A549 (cell line): ENCODE data around the gene KPNA3. TPM values are rescaled to one million over a fixed set of nuclear protein-coding genes. Genes with fewer than 3 reads are reported as not detected.

Experiments
- ATAC-seq, 2 experiments: fragments of 200-7000 bp in 1 of 2; fragments of >200 bp in 1 of 2; cut with Nextera tagmentation in 1 of 2; cut with Tn5 transposase in 1 of 2; 3 replicates each; pipeline versions ENCODE4 v1.8.0 to v1.9.1; 2018 to 2020; ENCODE audit warnings: mild to moderate bottlenecking in 1 of 2, moderate library complexity in 1 of 2
- CTCF ChIA-PET: fragments of 300-600 bp; sonication (Branson Sonifier 250); formaldehyde crosslinking; extraction: SDS; loops from one replicate; lab custom pipeline; 2021; ENCODE audit warnings: antibody characterized with exemption, inconsistent platforms; lab: Yijun Ruan, JAX
- POLR2A ChIA-PET: fragments of 350-600 bp; formaldehyde crosslinking; extraction: SDS; loops from one replicate; lab custom pipeline; 2021; ENCODE audit warnings: antibody characterized with exemption, inconsistent platforms; lab: Yijun Ruan, JAX
- DNase-seq, 2 experiments: peaks; one replicate each; pipeline versions ENCODE4 v3.0.0 to v3.0.0-alpha.2; 2011 to 2016; ENCODE audit warnings: low read depth in 1 of 2, low spot score in 1 of 2
- FAIRE-seq: peaks from 2 replicates; lab custom pipeline; 2011; peaks lifted over from hg19 to GRCh38; lab: Jason Lieb, UNC
- H3K27ac ChIP-seq, 2 experiments: fragments of >200 bp; sonication (Bioruptor Twin); formaldehyde crosslinking; 3 replicates each; pipeline ENCODE4 v1.5.1; 2016 to 2017
- H3K4me1 ChIP-seq: fragments of >200 bp; sonication (Bioruptor Twin); formaldehyde crosslinking; 3 replicates; pipeline ENCODE4 v1.6.1; 2016
- H3K4me2 ChIP-seq: fragments of >200 bp; sonication (Bioruptor Twin); formaldehyde crosslinking; 3 replicates; pipeline ENCODE4 v1.6.1; 2016
- H3K4me3 ChIP-seq: fragments of >200 bp; sonication (Bioruptor Twin); formaldehyde crosslinking; 3 replicates; pipeline ENCODE4 v1.5.1; 2016
- H3K9me3 ChIP-seq: fragments of >200 bp; sonication (Bioruptor Twin); formaldehyde crosslinking; 3 replicates; pipeline ENCODE4 v1.6.1; 2016
- CBX2 ChIP-seq: fragments of 200-600 bp; sonication (generic); IDR thresholded peaks from 2 replicates; pipeline ENCODE4 v1.6.1; 2016; ENCODE audit warnings: low read depth, mild to moderate bottlenecking, borderline replicate concordance
- CBX8 ChIP-seq: fragments of 200-600 bp; sonication (generic); IDR thresholded peaks from 2 replicates; pipeline ENCODE4 v1.6.1; 2016
- CHD2 ChIP-seq: fragments of 150-350 bp; IDR thresholded peaks from 2 replicates; pipeline ENCODE4 v1.6.1; 2014; ENCODE audit warnings: low read length; ENCODE audit not compliant: partially characterized antibody
- EHF ChIP-seq: fragments of 250-450 bp; sonication (Bioruptor Pico); IDR thresholded peaks from 2 replicates; pipeline ENCODE4 v1.5.0; 2020; ENCODE audit warnings: mild to moderate bottlenecking
- EHMT2 ChIP-seq: fragments of 200-600 bp; sonication (generic); IDR thresholded peaks from 2 replicates; pipeline ENCODE4 v1.6.1; 2016; ENCODE audit warnings: antibody characterized with exemption, low read depth, mild to moderate bottlenecking, moderate library complexity
- EP300 ChIP-seq, 2 experiments: fragments of >200 bp; sonication (Bioruptor Twin); formaldehyde crosslinking; IDR thresholded peaks; 2 replicates in 1 of 2; 3 replicates in 1 of 2; pipeline ENCODE4 v1.6.1; 2016 to 2017
- HEYL ChIP-seq: fragments of 250-450 bp; sonication (Bioruptor Pico); IDR thresholded peaks from 2 replicates; pipeline ENCODE4 v1.8.0; 2021; ENCODE audit warnings: mild to moderate bottlenecking, moderate library complexity
- HOXA7 ChIP-seq: fragments of 250-450 bp; sonication (Bioruptor Pico); IDR thresholded peaks from 2 replicates; pipeline ENCODE4 v1.5.0; 2020; ENCODE audit warnings: mild to moderate bottlenecking, moderate library complexity
- JUN ChIP-seq, 2 experiments: fragments of >200 bp; sonication (Bioruptor Twin); formaldehyde crosslinking; IDR thresholded peaks; 2 replicates in 1 of 2; 3 replicates in 1 of 2; pipeline ENCODE4 v1.6.1; 2016 to 2017
- JUNB ChIP-seq: fragments of >200 bp; sonication (Bioruptor Twin); formaldehyde crosslinking; IDR thresholded peaks from 2 replicates; pipeline ENCODE4 v1.6.1; 2016
- KDM1A ChIP-seq: fragments of 200-600 bp; sonication (generic); IDR thresholded peaks from 2 replicates; pipeline ENCODE4 v1.6.1; 2016; ENCODE audit warnings: low read depth, mild to moderate bottlenecking
- MAZ ChIP-seq: fragments of 150-350 bp; IDR thresholded peaks from 2 replicates; pipeline ENCODE4 v1.6.1; 2014; ENCODE audit warnings: antibody characterized with exemption, low read depth, low read length, borderline replicate concordance
- MYC ChIP-seq: IDR thresholded peaks from 2 replicates; pipeline ENCODE4 v1.6.1; 2012; ENCODE audit warnings: mild to moderate bottlenecking, inconsistent platforms, low read length, improper control_type of control experiment, borderline replicate concordance
- NFE2L2 ChIP-seq: fragments of 150-350 bp; conservative IDR thresholded peaks from 2 replicates; pipeline ENCODE4 v1.6.1; 2014; ENCODE audit warnings: low read length
- NPAS2 ChIP-seq: fragments of 250-450 bp; sonication (Bioruptor Pico); IDR thresholded peaks from 2 replicates; pipeline ENCODE4 v1.8.0; 2022; ENCODE audit warnings: mild to moderate bottlenecking, moderate library complexity, borderline replicate concordance
- PHF8 ChIP-seq: fragments of 200-600 bp; sonication (generic); IDR thresholded peaks from 2 replicates; pipeline ENCODE4 v1.6.1; 2016; ENCODE audit warnings: low read depth, mild to moderate bottlenecking, antibody characterized with exemption, moderate library complexity, borderline replicate concordance
- POLR2A ChIP-seq: IDR thresholded peaks from 2 replicates; pipeline ENCODE4 v1.6.1; 2012; ENCODE audit warnings: mild to moderate bottlenecking, low read length
- POLR2AphosphoS2 ChIP-seq: conservative IDR thresholded peaks from 2 replicates; pipeline ENCODE4 v1.6.1; 2012; ENCODE audit warnings: low read length, improper control_type of control experiment, inconsistent platforms
- RARB ChIP-seq: fragments of 250-450 bp; sonication (Bioruptor Pico); IDR thresholded peaks from 2 replicates; pipeline ENCODE4 v1.8.0; 2021; ENCODE audit warnings: mild to moderate bottlenecking, moderate library complexity
- RCOR1 ChIP-seq: fragments of 150-350 bp; IDR thresholded peaks from 2 replicates; pipeline ENCODE4 v1.6.1; 2014; ENCODE audit warnings: antibody characterized with exemption, low read length, low read depth
- RFX5 ChIP-seq: fragments of 450-650 bp; IDR thresholded peaks from 2 replicates; pipeline ENCODE4 v1.7.1; 2014; ENCODE audit warnings: antibody characterized with exemption, mild to moderate bottlenecking, moderate library complexity
- RNF2 ChIP-seq: fragments of 200-600 bp; sonication (generic); IDR thresholded peaks from 2 replicates; pipeline ENCODE4 v1.6.1; 2016; ENCODE audit warnings: low read depth, mild to moderate bottlenecking, antibody characterized with exemption, moderate library complexity, borderline replicate concordance
- SREBF2 ChIP-seq: fragments of 450-650 bp; IDR thresholded peaks from 2 replicates; pipeline ENCODE4 v1.6.1; 2014; ENCODE audit warnings: mild to moderate bottlenecking, moderate library complexity
- TP53 ChIP-seq: fragments of 250-450 bp; sonication (Bioruptor Pico); IDR thresholded peaks from 2 replicates; pipeline ENCODE4 v1.5.0; 2021; ENCODE audit warnings: mild to moderate bottlenecking, moderate library complexity
- ZC3H11A ChIP-seq: fragments of 450-650 bp; IDR thresholded peaks from 2 replicates; pipeline ENCODE4 v1.6.1; 2014; ENCODE audit warnings: antibody characterized with exemption, mild to moderate bottlenecking
- ZNF302 ChIP-seq: fragments of 250-450 bp; sonication (Bioruptor Pico); IDR thresholded peaks from 2 replicates; pipeline ENCODE4 v1.9.0; 2021; ENCODE audit warnings: inconsistent platforms, mild to moderate bottlenecking, moderate library complexity
- WGBS: methylation state at CpG from one replicate; pipeline ENCODE4 v1.1.6; 2017; ENCODE audit errors: missing lambda C conversion rate; 5-methylcytosine and 5-hydroxymethylcytosine counted together
- polyA plus RNA-seq, 4 experiments: library from polyadenylated mRNA; depleted of rRNA in 3 of 4; stranded (reverse); fragments of >200 nt; fragmentation: RNase III in 1 of 4; extraction: RNeasy Plus Mini Kit Qiagen cat#74134 plus additional on column Dnase treatment in 1 of 4; gene quantifications; 2 replicates in 3 of 4; 3 replicates in 1 of 4; pipeline ENCODE4 v1.2.3, GENCODE V29; 2011 to 2017
- TF ChIP-seq, protein P1 (sequence below): fragments of >200 bp; sonication (Bioruptor Twin); formaldehyde crosslinking; IDR thresholded peaks from 2 replicates; pipeline ENCODE4 v1.6.1; 2016
- TF ChIP-seq, protein P2 (sequence below): IDR thresholded peaks from 2 replicates; pipeline ENCODE4 v1.6.1; 2012; ENCODE audit warnings: low read depth, borderline replicate concordance

The KPNA3 gene
- polyA plus RNA-seq, 2 of the 4 experiments (the other 2 are of a cell fraction): 28.5 to 29.3 TPM

DNA sequence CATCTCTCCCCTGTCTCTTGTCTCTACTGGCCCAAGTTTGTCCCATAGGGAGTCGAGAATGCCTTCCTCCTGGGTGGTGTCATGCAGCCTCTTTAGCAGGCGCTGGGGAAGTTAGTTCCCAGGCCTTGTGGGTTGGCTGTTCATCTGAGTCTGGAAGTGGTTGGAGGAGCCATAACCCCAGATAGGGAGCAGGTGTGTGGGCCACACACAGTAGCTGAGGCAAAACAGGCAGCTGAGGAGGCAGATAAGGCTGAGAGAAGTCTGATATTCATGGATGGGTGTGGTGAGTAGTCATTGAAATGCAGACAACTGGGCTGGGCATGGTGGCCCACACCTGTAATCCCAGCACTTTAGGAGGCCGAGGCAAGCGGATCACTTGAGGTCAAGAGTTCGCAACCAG, 40.9 kb upstream of the KPNA3 start:
- H3K4me2 ChIP-seq: no peak overlapping the region
- no peak for DNase-seq
- 79% methylated on average over 5 of the region's 5 CpGs for WGBS
- H3K27ac ChIP-seq: no peak overlapping the region
- ChIA-PET CTCF (no interaction called here), POLR2A (no interaction called here)
- FAIRE-seq: no peak
- no peaks in the 10 kb centered on the region for H3K9me3 ChIP-seq
- TF ChIP-seq KDM1A (no peak), TP53 (CRISPR knock-in tag) (no peak), JUNB (no peak), CBX8 (no peak), EHF (CRISPR knock-in tag) (no peak), NFE2L2 (no peak), SREBF2 (no peak), HOXA7 (CRISPR knock-in tag) (no peak), ZC3H11A (no peak)
- TF ChIP-seq, protein P1, sequence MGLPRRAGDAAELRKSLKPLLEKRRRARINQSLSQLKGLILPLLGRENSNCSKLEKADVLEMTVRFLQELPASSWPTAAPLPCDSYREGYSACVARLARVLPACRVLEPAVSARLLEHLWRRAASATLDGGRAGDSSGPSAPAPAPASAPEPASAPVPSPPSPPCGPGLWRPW: no peak
- TF ChIP-seq, all 56 proteins: peak for 0
- ATAC-seq: no peak
- H3K4me3 ChIP-seq: no peak overlapping the region
- H3K4me1 ChIP-seq: peaks cover 8% of the 10 kb centered on the region; the same call in 2 of the 3 replicates

DNA sequence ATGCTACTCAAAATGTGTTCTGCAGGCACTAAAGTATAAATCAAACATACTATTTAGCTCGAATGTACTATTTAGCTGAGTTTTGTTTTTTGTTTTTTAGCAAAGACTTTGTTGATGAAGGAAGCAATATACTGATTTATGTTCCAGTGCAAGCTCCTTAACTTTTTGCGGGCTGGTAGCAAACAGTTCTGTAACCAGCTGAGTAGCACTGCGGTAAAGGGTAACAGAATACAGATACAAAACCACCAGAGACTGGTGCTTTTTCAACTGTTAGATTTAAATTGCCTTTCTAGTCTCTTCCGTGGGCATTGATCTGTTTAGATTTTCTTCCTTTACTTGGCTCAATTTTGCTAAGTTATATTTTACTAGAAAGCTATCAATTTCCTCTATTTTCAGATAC, 39.0 kb upstream of the KPNA3 start:
- Histone ChIP-seq H3K4me1 (peaks cover 3% of the 10 kb centered on the region; the same call in 2 of the 3 replicates), H3K4me2 (no peak overlapping the region), H3K4me3 (no peak overlapping the region), H3K9me3 (no peaks in the 10 kb centered on the region), H3K27ac (no peak overlapping the region)
- DNase-seq: no peak
- FAIRE-seq: no peak
- POLR2A ChIA-PET: no interaction called here
- CTCF ChIA-PET: interaction anchor here (1.1 to 1.3 kb wide), 2 partner anchors 11 to 16 kb away, joined by 3 read pairs; no protein-coding TSS in a partner anchor
- WGBS: 66% methylated on average over 4 of the region's 4 CpGs
- TF ChIP-seq ZNF302 (CRISPR knock-in tag): no peak
- no peak for TF ChIP-seq RFX5
- TF ChIP-seq EHMT2: no peak
- TF ChIP-seq MAZ: no peak
- TF ChIP-seq RARB (CRISPR knock-in tag): no peak
- no peak for TF ChIP-seq POLR2AphosphoS2
- no peak for TF ChIP-seq EP300 (IDR thresholded peaks at IDR 0.05)
- TF ChIP-seq JUNB: no peak
- no peak for TF ChIP-seq HEYL (CRISPR knock-in tag)
- no peak for TF ChIP-seq CBX8
- no peak for TF ChIP-seq CBX2
- TF ChIP-seq RCOR1: no peak
- no peak for TF ChIP-seq MYC
- TF ChIP-seq NPAS2 (CRISPR knock-in tag): no peak
- no peak for ATAC-seq

DNA sequence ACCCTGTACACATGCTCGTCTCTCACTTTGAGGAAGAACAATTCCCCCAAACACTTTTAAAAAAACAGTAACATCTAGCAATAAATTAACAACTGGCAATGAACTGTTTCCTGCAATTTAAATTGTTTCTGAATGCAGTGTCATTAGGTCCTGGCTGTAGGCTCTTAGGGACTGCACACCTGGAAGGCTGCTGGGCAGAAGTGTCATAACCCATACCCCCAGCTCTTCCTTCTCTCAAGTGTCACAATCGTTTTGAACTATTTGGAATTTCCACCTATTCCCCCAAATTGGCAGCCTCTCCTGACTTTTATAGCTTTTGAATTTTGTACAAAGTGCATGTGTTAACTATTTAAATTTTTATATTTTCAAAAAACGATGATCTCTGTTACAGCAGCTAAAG, 38.2 kb upstream of the KPNA3 start:
- Histone ChIP-seq H3K9me3 (no peaks in the 10 kb centered on the region), H3K4me2 (no peak overlapping the region), H3K4me1 (no peaks in the 10 kb centered on the region), H3K4me3 (no peak overlapping the region), H3K27ac (no peak overlapping the region)
- ChIA-PET CTCF (interaction anchor here (1.1 to 1.3 kb wide), 2 partner anchors 10 to 17 kb away, joined by 3 read pairs; no protein-coding TSS in a partner anchor), POLR2A (no interaction called here)
- 40% methylated on average over 3 of the region's 3 CpGs for WGBS
- DNase-seq: no peak
- ATAC-seq: no peak
- no peak for FAIRE-seq
- TF ChIP-seq RARB (CRISPR knock-in tag): no peak
- TF ChIP-seq RNF2: no peak
- no peak for TF ChIP-seq POLR2A
- no peak for TF ChIP-seq SREBF2
- TF ChIP-seq PHF8: no peak
- TF ChIP-seq EHMT2: no peak
- TF ChIP-seq, protein P2, sequence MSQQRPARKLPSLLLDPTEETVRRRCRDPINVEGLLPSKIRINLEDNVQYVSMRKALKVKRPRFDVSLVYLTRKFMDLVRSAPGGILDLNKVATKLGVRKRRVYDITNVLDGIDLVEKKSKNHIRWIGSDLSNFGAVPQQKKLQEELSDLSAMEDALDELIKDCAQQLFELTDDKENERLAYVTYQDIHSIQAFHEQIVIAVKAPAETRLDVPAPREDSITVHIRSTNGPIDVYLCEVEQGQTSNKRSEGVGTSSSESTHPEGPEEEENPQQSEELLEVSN: no peak
- TF ChIP-seq JUN (IDR thresholded peaks at IDR 0.05): no peak
- no peak for TF ChIP-seq CHD2
